GM18868 (cell line): ENCODE results near the gene PDCD10.
A peak's percentile ranks its signal among the peaks of the same experiment; 100 is the strongest.

ENCODE experiments used
- ATAC-seq: cut with Tn5 transposase; IDR thresholded peaks from one replicate; pipeline ENCODE4 v1.9.1; 2021; ENCODE audit warnings: mild to moderate bottlenecking, moderate library complexity; ENCODE audit not compliant: unreplicated experiment

The PDCD10 gene

DNA sequence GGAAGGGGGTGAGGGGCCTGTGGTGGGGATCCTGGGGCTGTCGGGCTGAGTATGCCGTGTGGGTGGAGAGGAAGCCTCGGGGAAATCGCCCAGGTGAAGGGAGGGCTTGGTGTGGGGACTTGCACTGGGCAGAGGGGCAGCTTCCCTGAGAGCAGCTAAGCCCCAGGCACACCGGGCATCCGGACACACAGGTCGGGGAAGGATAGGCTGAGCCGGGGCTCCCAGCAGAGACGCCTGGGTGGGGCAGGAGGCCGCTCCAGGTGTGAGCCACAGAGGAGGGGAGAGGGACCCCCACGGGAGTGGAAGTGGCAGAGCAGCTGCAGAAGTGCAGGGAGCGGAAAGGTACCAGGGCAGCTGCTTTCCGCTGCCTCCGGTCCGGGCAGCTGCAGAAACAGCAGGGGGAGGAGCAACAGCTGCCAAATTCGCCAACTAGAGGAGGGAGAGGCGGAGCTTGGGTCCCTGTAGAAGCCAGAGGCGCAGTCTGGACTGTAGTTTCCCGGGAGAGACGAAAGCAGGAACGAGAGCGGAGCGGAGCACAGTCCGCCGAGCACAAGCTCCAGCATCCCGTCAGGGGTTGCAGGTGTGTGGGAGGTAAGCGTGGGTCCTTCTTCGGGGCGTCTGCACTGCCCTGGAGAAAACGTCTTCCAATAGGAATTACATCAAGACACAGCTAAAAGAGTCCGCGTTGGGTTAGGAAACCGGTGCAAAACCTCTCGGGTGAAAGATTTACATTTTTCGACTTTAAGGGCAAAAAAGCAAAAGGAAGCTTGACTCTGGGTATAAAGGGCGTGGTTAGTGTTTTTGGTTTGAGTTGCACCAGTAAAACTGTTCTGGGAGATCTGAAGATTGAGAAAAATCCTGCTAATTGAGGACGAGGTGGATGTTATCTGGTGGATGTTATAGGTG lies 794 bp upstream of the PDCD10 start, which contains the start of gene SERPINI1:
Gene SERPINI1 (plus strand): TSS at position 489 of the 906 bp plus-strand sequence. CDS start 53,408 bp downstream, outside the sequence.
- peak; percentile 60 for ATAC-seq

GRCh38 chr3:167733961-167734497 lies 663 bp downstream of the PDCD10 start:
- ATAC-seq = no peak

DNA sequence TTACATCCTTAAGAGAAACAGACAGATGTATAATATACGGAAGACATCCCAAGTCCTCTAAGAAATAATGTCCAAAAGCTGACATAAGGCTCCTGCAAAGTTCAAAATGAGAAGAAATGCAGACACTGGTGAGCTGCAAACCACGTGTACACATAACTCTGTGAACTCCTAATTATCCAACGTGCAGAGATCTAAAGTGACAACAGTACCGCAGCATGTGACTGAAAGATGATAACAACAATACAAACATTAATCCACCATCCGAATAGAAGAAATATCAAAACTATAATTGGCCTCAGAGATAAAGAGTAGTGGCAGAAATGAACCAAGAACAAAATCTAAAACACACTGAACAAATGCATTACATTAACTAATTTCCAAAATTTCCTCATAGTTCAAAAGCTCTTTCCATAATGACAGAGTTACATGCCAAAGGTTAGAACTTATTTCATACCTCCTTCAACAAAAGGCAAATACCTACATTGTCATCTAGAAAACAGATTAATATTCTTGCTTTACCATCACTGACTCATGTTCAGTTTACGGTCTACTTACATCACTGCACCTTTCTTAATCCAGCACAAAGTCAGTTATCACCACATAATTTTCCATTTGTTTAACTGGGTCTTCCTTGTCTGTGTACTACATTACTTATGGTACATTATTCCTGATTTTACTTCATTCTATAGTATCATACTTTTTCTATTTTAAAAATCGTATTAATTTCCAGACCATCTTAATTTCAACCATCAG lies 2.2 kb downstream of the PDCD10 start:
- ATAC-seq = no peak

- no peak for ATAC-seq
Observed at GRCh38 chr3:167731393-167731792, 3.3 kb downstream of the PDCD10 start.

DNA sequence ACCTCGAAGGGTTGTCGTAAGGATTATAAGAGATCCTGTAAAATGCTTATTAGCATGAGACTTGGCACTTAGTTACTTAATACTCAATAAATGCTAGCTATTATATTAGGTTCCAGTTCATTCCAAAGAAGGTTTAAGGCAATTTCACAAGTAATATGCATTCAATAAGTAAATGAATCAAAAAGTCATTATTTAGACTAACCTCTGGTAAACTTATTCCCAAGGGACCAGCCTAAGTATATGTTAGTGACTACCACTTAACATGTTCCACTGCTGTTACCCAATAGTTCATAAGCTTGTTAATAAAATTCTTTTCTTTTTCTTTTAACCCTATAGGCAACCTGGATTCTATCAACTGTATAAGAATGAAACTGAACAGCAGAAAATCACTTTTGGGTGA lies 5.1 kb downstream of the PDCD10 start:
- ATAC-seq = no peak

- ATAC-seq = no peak
Observed at GRCh38 chr3:167728632-167729323, 5.9 kb downstream of the PDCD10 start.

- no peak for ATAC-seq
Observed at GRCh38 chr3:167728176-167728575, 6.5 kb downstream of the PDCD10 start.

DNA sequence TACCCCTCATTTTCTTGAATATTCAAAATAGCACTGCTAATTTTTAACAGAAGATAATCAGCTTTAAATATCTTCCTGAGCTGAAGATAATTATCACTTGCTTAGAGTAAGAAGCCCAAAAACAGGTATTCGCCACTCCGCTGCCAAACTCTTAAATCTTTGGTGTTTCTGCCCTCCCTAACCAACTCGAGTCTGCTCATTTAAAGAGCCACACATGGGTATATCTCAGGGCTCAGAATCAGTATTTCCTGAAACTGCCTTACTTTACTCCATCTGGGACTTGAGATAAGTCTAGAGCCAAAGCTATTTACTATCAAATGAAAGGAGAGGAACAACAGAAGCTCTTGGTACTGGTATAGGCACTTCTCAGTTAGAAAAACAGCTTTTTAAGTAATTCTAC lies 10.8 kb downstream of the PDCD10 start:
- ATAC-seq = no peak

DNA sequence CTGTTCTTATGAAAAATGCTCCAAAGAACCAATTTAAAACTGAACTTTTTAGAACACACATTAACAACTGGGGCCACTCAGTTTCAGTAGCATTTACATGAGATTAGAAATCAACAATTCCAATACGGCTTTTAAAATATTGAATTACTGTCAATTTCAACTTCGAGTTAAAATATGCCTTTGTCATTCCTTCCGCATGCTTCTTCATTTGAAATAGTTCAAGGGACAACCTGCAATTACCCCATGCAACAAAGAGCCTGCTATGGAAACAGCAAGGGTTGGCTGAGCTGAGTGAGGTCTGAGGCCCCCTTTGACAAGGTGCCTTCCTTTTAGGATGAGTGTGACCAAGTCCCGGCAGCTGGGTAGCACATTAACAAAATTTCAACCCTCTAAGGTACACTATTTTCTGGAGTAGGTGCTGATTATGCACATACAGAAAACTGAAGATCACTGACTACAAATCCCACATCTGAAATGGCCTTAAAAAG lies 11.6 kb downstream of the PDCD10 start:
- no peak for ATAC-seq

DNA sequence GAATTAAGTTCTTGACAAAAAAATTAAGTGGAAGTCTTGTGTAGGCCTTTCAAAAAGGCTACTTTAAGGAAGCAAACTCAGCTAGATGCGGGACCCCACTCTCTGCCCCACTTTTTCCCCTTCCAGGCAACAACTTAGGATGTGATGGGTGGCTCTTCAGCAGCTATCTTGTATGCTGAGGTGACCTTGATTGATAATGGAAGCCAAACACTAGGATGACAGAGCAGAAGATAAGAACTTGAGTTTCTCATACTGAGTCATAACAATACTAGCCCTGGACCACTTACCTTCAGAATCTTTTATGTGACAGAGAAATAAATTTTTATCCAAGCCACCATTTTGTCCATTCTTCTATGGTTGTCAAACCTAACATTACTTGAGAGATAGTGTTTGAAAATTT lies 16.1 kb downstream of the PDCD10 start:
- ATAC-seq = peak; percentile 53

DNA sequence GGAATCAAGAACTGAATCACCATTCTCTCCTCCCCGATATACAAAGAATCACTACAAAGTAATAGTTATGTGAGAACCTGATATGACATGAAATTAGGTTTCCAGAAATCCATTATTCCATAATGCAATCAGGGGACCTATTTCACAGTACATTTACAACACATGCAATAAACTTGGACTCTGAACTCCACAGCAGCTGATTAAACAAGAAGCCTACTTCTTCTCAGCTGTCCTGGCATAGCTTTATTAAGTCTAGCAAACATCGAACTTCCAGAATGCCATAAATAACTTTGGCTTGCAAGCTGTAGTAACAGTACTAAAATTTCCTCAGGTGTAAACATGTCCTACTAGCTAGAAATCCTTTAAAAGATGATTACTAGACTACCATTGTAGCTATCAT lies 17.8 kb downstream of the PDCD10 start:
- ATAC-seq = no peak

DNA sequence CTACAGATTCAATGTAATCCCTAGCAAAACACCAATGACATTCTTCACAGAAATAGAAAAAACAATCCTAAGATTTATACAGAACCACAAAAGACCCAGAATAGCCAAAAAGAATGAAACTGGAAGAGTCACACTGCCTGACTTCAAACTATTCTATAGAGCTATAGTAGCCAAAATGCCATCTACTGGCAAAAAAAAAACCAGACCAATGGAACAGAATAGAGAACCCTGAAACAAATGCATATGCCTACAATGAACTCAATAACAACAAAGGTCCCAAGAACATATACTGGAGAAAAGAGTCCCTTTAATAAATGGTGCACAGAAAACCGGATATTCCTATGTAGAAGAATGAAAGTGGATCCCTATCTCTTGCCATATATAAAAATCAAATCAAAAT lies 19.8 kb downstream of the PDCD10 start:
- ATAC-seq = no peak

GRCh38 chr3:167712445-167712844 lies 22.2 kb downstream of the PDCD10 start:
- ATAC-seq = no peak

DNA sequence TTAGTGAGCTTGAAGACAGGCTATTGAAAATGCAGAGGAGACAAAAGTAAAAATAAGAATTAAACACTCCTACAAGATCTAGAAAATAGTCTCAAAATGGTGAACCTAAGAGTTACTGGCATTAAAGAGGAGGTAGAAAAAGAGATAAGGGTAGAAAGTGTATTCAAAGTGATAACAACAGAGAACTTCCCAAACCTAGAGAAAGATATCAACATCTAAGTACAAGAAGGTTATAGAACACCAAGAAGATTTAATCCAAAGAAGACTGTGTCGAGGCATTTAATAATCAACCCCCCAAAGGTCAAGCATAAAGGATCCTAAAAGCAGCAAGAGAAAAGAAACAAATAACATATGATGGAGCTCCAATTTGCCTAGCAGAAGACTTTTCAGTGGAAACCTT lies 23.3 kb downstream of the PDCD10 start:
- no peak for ATAC-seq

DNA sequence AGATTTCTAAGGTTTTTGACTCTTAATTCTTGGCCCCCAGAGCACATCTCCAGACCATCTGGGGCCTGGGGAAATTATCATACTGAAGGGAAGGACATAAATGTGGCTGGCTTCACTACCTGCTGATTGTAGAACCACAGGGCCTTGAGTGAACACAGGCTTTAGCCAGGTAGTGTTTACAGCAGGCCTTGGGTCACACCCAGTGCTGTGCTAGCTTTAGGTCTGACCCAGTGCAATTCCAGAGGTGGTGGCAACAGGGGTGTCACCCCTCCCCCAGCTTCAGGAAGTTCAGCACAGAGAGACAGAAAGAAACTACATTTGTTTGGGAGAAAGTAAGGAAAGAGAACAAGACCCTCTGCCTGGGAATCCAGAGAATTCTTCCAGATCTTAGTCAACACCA lies 24.1 kb downstream of the PDCD10 start:
- ATAC-seq = no peak

- ATAC-seq = no peak
Observed at GRCh38 chr3:167709690-167710089, 25.0 kb downstream of the PDCD10 start.

GRCh38 chr3:167705840-167706239 lies 28.9 kb downstream of the PDCD10 start:
- ATAC-seq = no peak

DNA sequence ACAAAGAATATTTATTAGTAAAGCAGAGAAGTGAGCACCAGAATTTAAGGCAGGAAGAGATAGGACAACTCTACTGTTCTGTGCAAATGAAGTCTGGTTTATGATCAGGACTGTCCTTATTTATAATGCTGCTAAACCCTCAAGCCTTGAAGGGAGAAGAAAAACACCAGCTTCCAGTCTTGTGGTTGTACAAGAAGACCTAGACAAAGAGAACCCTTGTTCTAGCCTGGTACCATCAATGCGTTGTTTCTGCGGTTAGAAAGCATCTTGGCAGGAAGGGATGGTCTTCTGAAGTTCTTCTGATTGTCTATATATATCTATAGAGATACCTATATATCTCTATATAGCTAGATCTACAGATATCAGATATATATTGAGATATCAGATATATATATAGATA lies 33.8 kb downstream of the PDCD10 start:
- no peak for ATAC-seq

DNA sequence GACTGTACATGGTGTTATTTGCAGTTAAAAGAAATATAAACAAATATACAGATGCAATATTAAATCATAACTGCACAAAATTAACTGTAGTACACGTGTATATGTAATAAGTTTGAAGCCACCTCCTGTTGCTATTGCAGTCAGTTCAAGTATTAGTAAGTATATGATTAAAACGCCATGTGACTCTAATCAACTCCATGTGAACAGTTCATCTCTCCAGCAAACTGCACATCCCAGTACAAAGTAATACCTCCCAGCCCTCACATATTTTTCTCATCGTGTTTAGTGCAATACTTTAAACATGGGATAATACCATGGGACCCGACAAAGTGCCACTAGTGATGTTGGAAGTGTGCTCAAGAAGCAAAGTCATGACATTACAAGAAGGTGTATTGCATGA lies 34.6 kb downstream of the PDCD10 start:
- no peak for ATAC-seq

- ATAC-seq = no peak
Observed at GRCh38 chr3:167694121-167694520, 40.6 kb downstream of the PDCD10 start.

DNA sequence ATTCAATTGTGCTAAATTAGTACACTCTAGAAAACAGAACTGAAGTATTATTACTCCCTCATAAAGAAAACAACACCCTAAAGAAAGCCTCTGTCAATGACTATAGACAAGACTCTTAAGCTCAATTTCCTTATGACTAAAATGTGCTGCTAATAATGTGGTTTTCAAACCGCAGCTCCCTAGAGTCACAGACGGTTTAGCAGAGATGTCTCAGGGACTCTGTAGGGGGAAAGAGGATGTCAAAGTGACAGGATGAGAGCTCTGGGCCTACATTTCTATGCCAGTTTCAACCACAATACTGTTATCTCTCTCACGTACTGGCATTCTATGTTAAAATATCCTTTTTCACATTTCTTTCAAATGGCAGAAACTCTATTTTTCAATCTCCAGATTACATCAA lies 43.3 kb downstream of the PDCD10 start:
- peak; percentile 100 for ATAC-seq
